ENCODE measurements around the gene FEM1B. TPM values are rescaled to one million over a fixed set of nuclear protein-coding genes. Genes with fewer than 3 reads are reported as not detected.
"Not testable (repeated sequence)": the region's sequence is repeated elsewhere in the genome, so short reads cannot be mapped to it uniquely, and the experiment has no call there.

FEM1B gene
- total RNA-seq, 1 donor from 2014 or later, result 57.0 TPM

DNA sequence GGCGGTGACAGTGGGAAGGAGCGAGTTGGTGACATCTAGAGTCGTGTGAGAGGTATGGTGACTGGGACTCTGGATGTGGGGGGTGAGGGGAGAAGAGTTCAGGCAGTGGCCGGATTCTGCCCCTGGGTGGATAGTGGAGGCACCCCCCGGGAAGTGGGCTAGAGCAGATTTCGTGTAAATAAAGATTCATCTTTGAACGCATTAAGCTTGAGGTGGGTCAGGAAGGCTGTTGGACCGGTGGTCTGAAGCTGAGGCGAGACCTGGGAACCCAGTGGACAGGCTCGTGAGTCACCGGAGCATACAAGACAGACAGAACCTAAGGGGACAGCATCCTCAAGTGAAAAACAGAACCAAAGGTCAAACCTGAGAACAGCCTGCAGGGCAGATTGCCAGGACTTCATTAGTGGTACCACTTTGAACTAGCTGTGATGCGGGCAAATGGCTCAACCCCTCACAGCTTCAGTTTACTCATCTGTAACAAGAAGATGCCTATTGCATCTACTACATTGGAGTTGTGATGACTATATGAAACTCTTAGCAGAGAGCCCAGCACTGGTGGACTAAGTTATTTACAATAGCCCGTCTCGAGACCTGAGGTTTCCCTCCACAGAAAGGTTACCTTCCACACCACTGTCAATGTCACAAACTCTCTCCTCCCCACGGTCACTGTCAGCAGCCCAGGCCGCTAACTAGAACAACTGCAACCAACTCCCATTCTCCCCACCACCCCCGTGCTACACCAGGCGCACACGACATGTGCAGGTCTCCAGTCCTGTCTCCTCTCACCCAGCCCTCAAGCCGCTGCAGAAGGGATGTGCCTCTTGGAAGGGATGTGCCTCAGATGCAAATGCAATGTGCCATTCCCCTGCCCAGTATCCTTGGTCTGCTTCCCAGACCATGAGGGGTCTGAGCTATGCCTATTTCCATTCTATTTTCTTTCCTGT lies 47.1 kb upstream of the FEM1B start:
- H3K36me3 ChIP-seq, result no peaks in the 10 kb centered on the region
- peak overlapping the region; percentile 96 for H3K4me3 ChIP-seq
- peaks cover 0 to 13% of the 10 kb centered on the region in 2 donors for H3K4me1 ChIP-seq
- TF ChIP-seq CTCF (IDR thresholded peaks at IDR 0.05), result no peak
- H3K27ac ChIP-seq, result peak overlapping the region in 1 of 2 donors; percentile 51
- no peaks in the 10 kb centered on the region for H3K27me3 ChIP-seq
- DNase-seq (ENCODE audit: low spot score in 2 of 2), result peak in 1 of 2 donors; percentile 64
- intact Hi-C loops (cut with DNase I), result no loop called here
- no peaks in the 10 kb centered on the region for H3K9me3 ChIP-seq

DNA sequence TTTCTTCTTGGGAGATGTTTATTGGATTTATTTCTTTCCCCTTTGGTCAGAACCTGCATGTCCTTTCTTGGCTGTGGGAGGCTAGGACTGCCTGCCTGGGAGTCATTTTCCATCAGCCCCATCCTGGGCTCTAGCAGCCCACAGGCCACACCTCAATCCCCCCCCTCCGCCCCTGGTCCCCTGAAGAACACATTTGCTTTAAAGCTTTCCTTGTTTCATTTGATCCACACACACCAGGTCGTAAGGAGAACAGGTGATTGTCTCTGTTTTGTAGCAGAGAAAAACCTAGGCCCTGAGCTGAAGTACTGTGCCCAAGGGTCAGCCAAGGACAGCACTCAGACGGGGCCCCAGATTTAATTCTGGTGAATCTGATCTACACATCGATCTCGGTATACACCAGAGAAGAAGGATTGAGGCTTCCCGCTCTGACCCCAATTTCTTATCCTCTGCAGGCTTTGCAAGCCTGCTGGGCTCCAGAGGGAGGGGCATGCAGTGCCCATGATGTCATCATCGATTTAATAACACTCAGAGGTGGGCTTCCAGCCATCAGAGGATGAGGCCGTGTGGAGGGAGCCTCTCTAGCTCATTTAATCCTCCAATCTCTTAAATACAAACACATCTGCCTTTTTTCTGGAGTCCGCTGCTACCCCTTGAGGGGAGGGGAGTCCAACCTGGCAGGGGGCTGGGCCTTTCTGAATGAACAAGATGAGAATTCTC lies 46.3 kb upstream of the FEM1B start:
- peaks cover 0 to 13% of the 10 kb centered on the region in 2 donors for H3K4me1 ChIP-seq
- no peak for TF ChIP-seq CTCF (IDR thresholded peaks at IDR 0.05)
- H3K27ac ChIP-seq, result no peak overlapping the region
- no peaks in the 10 kb centered on the region for H3K9me3 ChIP-seq
- no peaks in the 10 kb centered on the region for H3K36me3 ChIP-seq
- H3K27me3 ChIP-seq, result no peaks in the 10 kb centered on the region
- H3K4me3 ChIP-seq, result no peak overlapping the region
- intact Hi-C loops (cut with DNase I), result no loop called here
- DNase-seq (ENCODE audit: low spot score in 2 of 2), result peak in 1 of 2 donors; percentile 61

- Histone ChIP-seq H3K4me3 (no peak overlapping the region), H3K27ac (no peak overlapping the region), H3K4me1 (peaks cover 0 to 13% of the 10 kb centered on the region in 2 donors), H3K27me3 (no peaks in the 10 kb centered on the region), H3K36me3 (no peaks in the 10 kb centered on the region), H3K9me3 (no peaks in the 10 kb centered on the region)
- intact Hi-C loops (cut with DNase I), result no loop called here
- TF ChIP-seq CTCF (IDR thresholded peaks at IDR 0.05), result no peak
- peak in 1 of 2 donors; percentile 44 for DNase-seq (ENCODE audit: low spot score in 2 of 2)
Observed at GRCh38 chr15:68232449-68232848, 45.1 kb upstream of the FEM1B start.

DNA sequence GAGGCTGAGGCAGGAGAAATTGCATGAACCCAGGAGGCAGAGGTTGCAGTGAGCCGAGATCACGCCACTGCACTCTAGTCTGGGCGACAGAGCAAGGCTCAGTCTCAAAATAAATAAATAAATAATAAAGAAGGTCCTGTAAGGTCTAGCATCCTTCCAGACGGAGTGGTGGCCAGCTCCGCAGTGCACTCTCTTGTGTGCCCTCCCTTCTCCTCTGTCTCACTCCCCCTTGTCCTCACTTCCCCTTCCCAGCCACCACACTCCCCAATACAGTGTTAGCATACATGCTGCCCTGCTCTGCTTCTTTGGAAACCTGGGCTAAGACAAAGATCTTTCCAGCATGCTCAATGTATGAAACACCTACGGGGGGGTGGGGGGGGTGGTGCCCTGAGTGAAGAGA lies 44.6 kb upstream of the FEM1B start:
- peaks cover 0 to 13% of the 10 kb centered on the region in 2 donors for H3K4me1 ChIP-seq
- intact Hi-C loops (cut with DNase I), result no loop called here

GRCh38 chr15:68234060-68234459 lies 43.5 kb upstream of the FEM1B start:
- no peak for TF ChIP-seq CTCF (IDR thresholded peaks at IDR 0.05)
- Histone ChIP-seq H3K4me3 (no peak overlapping the region), H3K4me1 (peaks cover 0 to 6% of the 10 kb centered on the region in 2 donors), H3K27me3 (no peaks in the 10 kb centered on the region), H3K9me3 (no peaks in the 10 kb centered on the region), H3K36me3 (no peaks in the 10 kb centered on the region), H3K27ac (no peak overlapping the region)
- intact Hi-C loops (cut with DNase I), result no loop called here
- peak in 1 of 2 donors; percentile 56 for DNase-seq (ENCODE audit: low spot score in 2 of 2)

More for the DNA sequence above, 44.6 kb upstream of the FEM1B start:
- H3K9me3 ChIP-seq, result no peaks in the 10 kb centered on the region
- H3K4me3 ChIP-seq, result no peak overlapping the region
- DNase-seq (ENCODE audit: low spot score in 2 of 2), result peak in 1 of 2 donors; percentile 50
- H3K36me3 ChIP-seq, result no peaks in the 10 kb centered on the region
- H3K27ac ChIP-seq, result no peak overlapping the region
- H3K27me3 ChIP-seq, result no peaks in the 10 kb centered on the region
- TF ChIP-seq CTCF (IDR thresholded peaks at IDR 0.05), result no peak

DNA sequence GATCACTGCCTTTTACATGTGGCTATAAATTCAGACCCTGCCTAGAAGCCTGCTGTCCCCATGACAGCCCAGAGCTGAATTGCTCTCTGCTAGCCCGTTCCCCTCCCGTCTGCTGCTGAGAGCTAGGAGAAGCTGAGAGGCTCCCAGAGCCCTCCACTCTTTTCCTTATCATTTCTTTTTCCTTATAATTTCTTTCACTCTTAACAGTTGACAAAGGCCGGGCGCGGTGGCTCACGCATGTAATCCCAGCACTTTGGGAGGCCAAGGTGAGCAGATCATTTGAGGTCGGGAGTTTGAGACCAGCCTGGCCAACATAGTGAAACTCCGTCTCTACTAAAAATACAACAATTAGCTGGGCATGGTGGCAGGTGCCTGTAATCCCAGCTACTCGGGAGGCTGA lies 43.0 kb upstream of the FEM1B start:
- H3K9me3 ChIP-seq; H3K4me1 ChIP-seq; H3K27me3 ChIP-seq; H3K27ac ChIP-seq; intact Hi-C loops (cut with DNase I); H3K36me3 ChIP-seq; H3K4me3 ChIP-seq: not testable (repeated sequence)
- peak in 1 of 2 donors; percentile 13 for DNase-seq (ENCODE audit: low spot score in 2 of 2)
